Measurements from ENCODE around the gene ANKRD39.

GRCh38 chr2:96801786-96802595 is 55.8 kb downstream of the ANKRD39 start:
- TF ChIP-seq CTCF (IDR thresholded peaks at IDR 0.05) (no peak), POLR2A (IDR thresholded peaks at IDR 0.05) (no peak)

Data from right lobe of liver (tissue), 4 donors.